Right cardiac atrium (tissue), 5 donors: ENCODE results near the gene SLC8A3. TPM values are rescaled to one million over a fixed set of nuclear protein-coding genes. Genes with fewer than 3 reads are reported as not detected.

Experiments
- ATAC-seq, 2 donors: fragments of 200-7000 bp; cut with Tn5 transposase; one replicate each; pipeline versions ENCODE4 v1.8.0 to v1.9.1; 2020; ENCODE audit warnings: moderate library complexity in 2 of 2, mild to moderate bottlenecking in 1 of 2
- DNase-seq, 3 donors: peaks; one replicate each; pipeline ENCODE4 v3.0.0-alpha.2; 2020
- H3K27ac ChIP-seq: one replicate; pipeline ENCODE4 v1.5.1; 2013; ENCODE audit warnings: mild to moderate bottlenecking, low read length, control low read depth, moderate library complexity
- H3K27me3 ChIP-seq: one replicate; pipeline ENCODE4 v1.6.1; 2013; ENCODE audit not compliant: control insufficient read depth, insufficient read depth
- H3K4me1 ChIP-seq: one replicate; pipeline ENCODE4 v1.6.1; 2013; ENCODE audit warnings: low read length; ENCODE audit not compliant: control insufficient read depth, insufficient read depth
- H3K4me3 ChIP-seq: one replicate; pipeline ENCODE4 v1.5.1; 2013; ENCODE audit warnings: low read length, control low read depth
- H3K9me3 ChIP-seq: one replicate; pipeline ENCODE4 v1.6.1; 2013; ENCODE audit warnings: low read length; ENCODE audit not compliant: control insufficient read depth
- WGBS: extraction: QIAGEN DNeasy Blood & Tissue Kit; methylation state at CpG from one replicate; pipeline ENCODE4 v1.1.7; 2013; 5-methylcytosine and 5-hydroxymethylcytosine counted together
- intact Hi-C, 4 donors: fragments of 100-400 bp; cut with DNase I; formaldehyde crosslinking; loops; one replicate each; pipeline versions ENCODE4 v1.11.0 to v1.14.0; 2022 to 2023
- polyA plus RNA-seq: library from polyadenylated mRNA; stranded (reverse); fragments of 200-250 nt; gene quantifications from one replicate; pipeline ENCODE4 v1.2.3, GENCODE V29; 2013
- total RNA-seq, 4 donors: library from RNA; stranded (reverse); fragmentation: NEBNext Ultra II Directional; extraction: Animal tissue kit (Norgen Biotek cat#: 25700); gene quantifications; one replicate each; pipeline ENCODE4 v1.2.1, GENCODE V29; 2021
- donor health status: healthy with polysubstance abuse.
- donor health status: DM: no; HTN: yes; CAD: no.
- donor health status: DM: no; HTN: no; CAD: no.
- donor health status: DM: no; HTN: yes; CAD: no; lungs with severe emphysema.
- donor health status: DM: yes; HTN: yes; CAD: no.

SLC8A3 gene
- total and polyA plus RNA-seq, 5 donors = 0.06 to 0.28 (median 0.08) TPM; not detected in 1

DNA sequence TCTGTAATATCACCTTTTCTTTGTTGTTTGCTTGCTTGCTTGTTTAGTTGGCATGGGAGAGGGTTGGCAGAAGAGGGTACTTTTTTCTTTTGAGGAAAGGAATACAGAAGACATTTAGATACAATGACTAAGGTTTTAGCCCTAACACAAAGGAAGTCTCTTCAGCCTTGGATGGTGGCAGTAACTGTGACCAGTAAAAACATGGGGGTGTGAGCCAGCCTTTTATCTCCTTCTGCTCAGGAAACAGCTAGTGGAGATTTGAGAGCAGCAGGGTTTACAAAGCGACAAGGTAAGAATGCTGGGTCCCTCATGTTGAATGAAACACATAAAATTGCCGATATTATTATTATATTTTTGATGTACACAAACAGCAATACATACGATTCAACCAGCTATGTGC, 40.4 kb downstream of the SLC8A3 start:
- intact Hi-C loops = no loop called here
- Histone ChIP-seq H3K9me3 (no peaks in the 10 kb centered on the region), H3K27ac (no peak overlapping the region), H3K4me1 (no peaks in the 10 kb centered on the region), H3K4me3 (no peak overlapping the region), H3K27me3 (peaks cover 3% of the 10 kb centered on the region)
- ATAC-seq = no peak
- DNase-seq = no peak
- 72% methylated on average over 3 of the region's 3 CpGs for WGBS

DNA sequence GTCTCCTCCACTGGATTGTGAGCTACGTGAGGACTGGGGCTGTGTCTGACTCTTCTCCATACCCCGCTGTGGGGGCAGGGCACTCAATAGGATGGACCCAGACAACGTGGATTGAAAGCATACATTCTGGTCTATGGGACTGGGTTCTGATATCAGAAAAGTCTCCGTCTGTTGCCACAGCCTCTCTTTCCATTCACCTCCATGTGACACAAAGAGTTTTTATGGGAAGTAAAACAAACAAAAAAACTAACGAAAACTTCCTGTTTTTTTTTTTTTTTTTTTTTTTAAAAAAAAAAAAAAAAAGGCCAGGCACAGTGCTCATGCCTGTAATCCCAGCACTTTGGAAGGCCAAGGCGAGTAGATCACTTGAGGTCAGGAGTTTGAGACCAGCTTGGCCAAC, 44.7 kb downstream of the SLC8A3 start:
- 70% methylated on average over 6 of the region's 6 CpGs for WGBS
- Histone ChIP-seq H3K27ac (no peak overlapping the region), H3K27me3 (peaks cover 6% of the 10 kb centered on the region), H3K4me3 (no peak overlapping the region), H3K9me3 (no peaks in the 10 kb centered on the region), H3K4me1 (no peaks in the 10 kb centered on the region)
- DNase-seq = no peak
- intact Hi-C loops = no loop called here
- no peak for ATAC-seq

DNA sequence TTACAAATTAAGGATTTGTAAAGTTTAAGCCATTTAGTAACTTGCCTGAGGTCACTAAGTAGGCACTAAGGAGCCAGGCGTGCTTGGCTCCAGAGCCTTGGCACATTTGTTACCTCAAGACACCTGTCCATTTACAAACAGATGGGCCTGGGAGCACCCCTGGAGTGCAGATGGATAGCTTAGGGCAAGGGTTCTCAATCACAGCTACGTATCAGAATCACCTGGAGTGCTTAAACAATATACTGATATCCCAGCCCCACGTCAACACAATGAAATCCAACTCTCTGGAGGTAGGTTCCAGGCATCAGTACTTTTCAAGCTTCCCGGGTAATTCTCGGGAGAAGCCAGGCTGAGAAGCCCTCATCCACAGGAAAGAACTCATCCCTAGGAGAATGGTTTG, 45.4 kb downstream of the SLC8A3 start:
- DNase-seq = no peak
- intact Hi-C loops = no loop called here
- WGBS = 88% methylated on average over 5 of the region's 5 CpGs
- Histone ChIP-seq H3K4me1 (no peaks in the 10 kb centered on the region), H3K27ac (no peak overlapping the region), H3K27me3 (peaks cover 8% of the 10 kb centered on the region), H3K9me3 (no peaks in the 10 kb centered on the region), H3K4me3 (no peak overlapping the region)
- no peak for ATAC-seq

DNA sequence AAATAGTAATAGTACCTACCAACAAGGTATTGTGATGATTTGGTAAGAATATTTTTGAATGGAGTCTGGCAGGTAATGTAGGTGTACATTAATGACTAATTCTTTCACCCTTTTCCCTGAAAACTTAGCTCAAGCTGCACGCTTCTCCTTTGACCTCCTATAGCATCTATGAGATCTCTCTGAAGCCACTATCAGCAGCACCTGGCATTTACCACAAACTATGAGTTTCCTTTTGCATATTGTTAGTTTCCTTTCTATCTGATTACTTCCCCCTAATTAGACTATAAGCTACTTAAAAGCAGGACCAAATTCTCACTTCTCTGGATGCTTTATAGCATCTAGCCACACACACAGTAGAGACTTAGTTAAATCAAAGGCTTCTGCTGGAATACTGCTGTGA, 48.1 kb downstream of the SLC8A3 start:
- DNase-seq (no peak), ATAC-seq (no peak)
- Histone ChIP-seq H3K4me1 (no peaks in the 10 kb centered on the region), H3K4me3 (no peak overlapping the region), H3K27ac (no peak overlapping the region), H3K27me3 (peaks cover 5% of the 10 kb centered on the region), H3K9me3 (no peaks in the 10 kb centered on the region)
- WGBS = 53% methylated on average over 1 of the region's 1 CpG
- intact Hi-C loops = no loop called here

GRCh38 chr14:70139384-70139783, 49.4 kb downstream of the SLC8A3 start:
- DNase-seq (no peak), ATAC-seq (no peak)
- Histone ChIP-seq H3K9me3 (no peaks in the 10 kb centered on the region), H3K4me3 (no peak overlapping the region), H3K27me3 (peaks cover 5% of the 10 kb centered on the region), H3K4me1 (no peaks in the 10 kb centered on the region), H3K27ac (no peak overlapping the region)
- 88% methylated on average over 5 of the region's 5 CpGs for WGBS
- intact Hi-C loops = no loop called here

DNA sequence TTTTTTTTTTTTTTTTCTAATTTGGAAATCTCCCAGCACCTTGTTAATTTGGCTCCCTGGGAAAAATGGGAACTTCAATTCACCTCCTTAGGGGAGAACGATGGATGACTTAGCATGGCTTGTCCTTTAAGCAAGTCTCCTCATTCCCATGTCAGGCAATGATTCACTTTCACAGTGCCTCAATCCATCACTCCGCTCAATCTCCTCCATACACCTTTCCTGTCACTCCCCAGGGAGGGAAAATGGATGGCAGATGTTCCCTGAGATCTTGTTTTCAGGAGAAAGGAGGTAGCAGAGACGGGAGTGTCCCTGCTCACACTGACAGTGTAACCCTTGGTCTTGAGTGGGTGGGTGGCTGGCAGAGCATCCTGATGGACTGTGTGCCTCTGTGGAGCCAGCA, 51.0 kb downstream of the SLC8A3 start:
- no peak overlapping the region for H3K27ac ChIP-seq
- ATAC-seq (no peak), DNase-seq (no peak)
- no peaks in the 10 kb centered on the region for H3K9me3 ChIP-seq
- intact Hi-C loops = no loop called here
- no peaks in the 10 kb centered on the region for H3K4me1 ChIP-seq
- no peak overlapping the region for H3K4me3 ChIP-seq
- peaks cover 5% of the 10 kb centered on the region for H3K27me3 ChIP-seq
- 63% methylated on average over 3 of the region's 3 CpGs for WGBS

DNA sequence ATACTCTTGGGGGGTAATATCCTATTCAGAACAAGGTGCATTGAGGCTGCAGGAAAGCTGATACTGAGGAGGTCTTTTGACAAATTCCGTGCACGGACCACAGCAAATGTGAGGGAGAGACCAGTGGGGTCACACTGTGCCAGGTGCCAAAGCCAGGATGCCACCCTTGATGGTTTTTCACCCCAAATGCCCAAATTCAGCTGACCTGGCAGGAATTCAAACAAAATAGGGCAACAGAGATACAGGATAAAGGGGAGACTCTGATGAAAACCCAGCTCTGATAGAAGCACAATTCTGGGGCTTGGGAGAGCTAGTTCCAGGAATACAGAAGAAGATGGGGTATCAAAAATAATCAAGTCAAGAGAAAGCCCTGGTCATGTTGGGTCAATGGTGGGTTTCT, 55.3 kb downstream of the SLC8A3 start:
- Histone ChIP-seq H3K9me3 (no peaks in the 10 kb centered on the region), H3K4me3 (no peak overlapping the region), H3K27ac (no peak overlapping the region), H3K4me1 (no peaks in the 10 kb centered on the region), H3K27me3 (no peaks in the 10 kb centered on the region)
- intact Hi-C loops = no loop called here
- DNase-seq (no peak), ATAC-seq (no peak)
- 87% methylated on average over 2 of the region's 2 CpGs for WGBS

- WGBS = 87% methylated on average over 1 of the region's 1 CpG
- no peak for ATAC-seq
- DNase-seq = no peak
These were observed 58.3 kb downstream of the SLC8A3 start for GRCh38 chr14:70130482-70130881.

GRCh38 chr14:70127186-70127585, 61.6 kb downstream of the SLC8A3 start:
- DNase-seq (no peak), ATAC-seq (no peak)
- H3K4me3 ChIP-seq = no peak overlapping the region
- H3K9me3 ChIP-seq = no peaks in the 10 kb centered on the region
- H3K4me1 ChIP-seq = no peaks in the 10 kb centered on the region
- intact Hi-C loops = no loop called here
- H3K27me3 ChIP-seq = no peaks in the 10 kb centered on the region
- WGBS = 82% methylated on average over 7 of the region's 7 CpGs
- no peak overlapping the region for H3K27ac ChIP-seq

More at GRCh38 chr14:70130482-70130881, 58.3 kb downstream of the SLC8A3 start:
- H3K4me1 ChIP-seq = no peaks in the 10 kb centered on the region
- H3K9me3 ChIP-seq = no peaks in the 10 kb centered on the region
- no peak overlapping the region for H3K27ac ChIP-seq
- intact Hi-C loops = no loop called here
- no peak overlapping the region for H3K4me3 ChIP-seq
- no peaks in the 10 kb centered on the region for H3K27me3 ChIP-seq

GRCh38 chr14:70123796-70124195, 65.0 kb downstream of the SLC8A3 start:
- Histone ChIP-seq H3K4me1 (no peaks in the 10 kb centered on the region), H3K9me3 (no peaks in the 10 kb centered on the region)
- WGBS = 78% methylated on average over 2 of the region's 2 CpGs

DNA sequence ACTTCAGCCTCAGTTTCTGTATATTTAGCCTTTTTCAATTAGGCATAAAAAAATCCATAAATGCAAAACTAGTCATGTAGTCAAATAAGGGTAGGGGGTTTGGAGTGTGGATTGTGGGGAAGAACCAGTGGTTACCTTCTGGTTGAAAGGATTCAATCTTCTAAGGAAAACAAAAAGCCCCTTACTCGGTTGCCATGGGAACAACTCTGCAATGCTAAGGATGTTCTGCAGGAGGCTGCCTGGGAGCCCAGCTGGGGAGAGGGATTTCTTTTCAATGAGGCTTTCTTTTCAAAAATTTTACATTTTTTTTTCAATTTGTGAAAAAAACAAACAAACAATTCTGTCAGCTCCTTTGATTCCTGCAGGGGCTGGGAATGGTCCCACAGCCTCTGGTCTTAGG, 67.2 kb downstream of the SLC8A3 start:
- Histone ChIP-seq H3K27ac (no peak overlapping the region), H3K9me3 (no peaks in the 10 kb centered on the region), H3K27me3 (no peaks in the 10 kb centered on the region), H3K4me1 (no peaks in the 10 kb centered on the region), H3K4me3 (no peak overlapping the region)
- ATAC-seq (no peak), DNase-seq (no peak)
- intact Hi-C loops = no loop called here
- 21% methylated on average over 1 of the region's 1 CpG for WGBS

More at GRCh38 chr14:70123796-70124195, 65.0 kb downstream of the SLC8A3 start:
- ATAC-seq (no peak), DNase-seq (no peak)
- Histone ChIP-seq H3K27me3 (no peaks in the 10 kb centered on the region), H3K4me3 (no peak overlapping the region), H3K27ac (no peak overlapping the region)
- intact Hi-C loops = no loop called here

DNA sequence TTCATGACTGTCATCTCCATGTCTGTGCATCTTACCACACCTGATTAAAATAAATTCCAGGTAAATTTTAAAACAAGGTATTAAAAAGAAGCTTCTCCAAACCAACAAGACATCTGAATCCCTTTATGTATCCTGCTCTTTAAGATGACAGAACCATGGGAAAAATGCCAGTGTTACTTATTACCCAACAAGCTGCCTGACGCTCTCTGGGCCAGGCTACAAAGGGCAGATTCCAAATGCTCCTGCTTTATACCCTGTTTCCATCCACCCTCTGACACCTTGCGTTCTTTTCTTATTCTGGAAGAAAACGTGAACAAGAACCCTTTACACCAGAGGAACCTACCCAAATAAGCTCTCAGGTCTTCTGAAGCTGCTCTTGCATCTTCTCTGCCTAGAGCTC, 70.7 kb downstream of the SLC8A3 start:
- no peaks in the 10 kb centered on the region for H3K4me1 ChIP-seq
- 59% methylated on average over 3 of the region's 3 CpGs for WGBS
- intact Hi-C loops = no loop called here
- ATAC-seq (no peak), DNase-seq (no peak)
- H3K27ac ChIP-seq = no peak overlapping the region
- H3K4me3 ChIP-seq = no peak overlapping the region
- H3K27me3 ChIP-seq = no peaks in the 10 kb centered on the region
- no peaks in the 10 kb centered on the region for H3K9me3 ChIP-seq
